Measurements from ENCODE around the gene OPRL1. TPM values are rescaled to one million over a fixed set of nuclear protein-coding genes. Genes with fewer than 3 reads are reported as not detected.

Gene OPRL1
- total RNA-seq, 4 donors from 2014 or later, result 0.54 to 0.94 (median 0.68) TPM

DNA sequence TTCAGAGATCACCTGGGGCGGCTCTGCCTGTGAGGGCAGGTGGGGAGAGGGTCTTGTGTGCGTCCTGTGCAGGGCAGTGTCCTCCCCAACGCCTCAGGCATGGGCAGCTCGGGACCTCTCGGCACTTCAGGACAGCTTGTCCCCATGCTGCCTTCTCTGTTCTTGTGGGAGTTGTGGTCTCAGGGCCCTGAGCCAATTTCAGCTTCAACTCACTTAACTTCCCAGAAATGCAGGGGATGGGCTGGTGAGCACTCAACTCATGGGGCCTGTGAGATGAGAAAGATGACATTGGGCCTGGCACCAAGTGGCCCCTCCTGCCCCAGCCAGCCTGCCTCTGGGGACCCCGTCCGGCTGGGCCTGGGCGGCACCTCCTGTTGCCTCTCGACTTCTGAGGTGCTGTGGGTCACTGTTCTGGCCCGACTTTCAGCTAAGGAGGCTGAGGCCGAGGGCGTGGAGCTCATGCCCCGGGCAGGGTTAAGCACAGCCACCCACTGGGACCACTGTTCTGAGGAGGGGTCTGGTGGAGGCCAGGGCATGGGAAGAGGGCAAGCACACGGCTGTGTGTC lies 7.3 kb upstream of the OPRL1 start:
- Histone ChIP-seq H3K36me3 (peaks cover 0 to 10% of the 10 kb centered on the region in 2 donors), H3K4me3 (replicated peaks in 1 of 3) (no peak overlapping the region), H3K4me1 (no peaks in the 10 kb centered on the region), H3K27ac (no peak overlapping the region), H3K27me3 (no peaks in the 10 kb centered on the region), H3K9me3 (no peaks in the 10 kb centered on the region)
- DNase-seq, result no peak
- TF ChIP-seq POLR2A (IDR thresholded peaks at IDR 0.05), result no peak
- TF ChIP-seq, protein P1, sequence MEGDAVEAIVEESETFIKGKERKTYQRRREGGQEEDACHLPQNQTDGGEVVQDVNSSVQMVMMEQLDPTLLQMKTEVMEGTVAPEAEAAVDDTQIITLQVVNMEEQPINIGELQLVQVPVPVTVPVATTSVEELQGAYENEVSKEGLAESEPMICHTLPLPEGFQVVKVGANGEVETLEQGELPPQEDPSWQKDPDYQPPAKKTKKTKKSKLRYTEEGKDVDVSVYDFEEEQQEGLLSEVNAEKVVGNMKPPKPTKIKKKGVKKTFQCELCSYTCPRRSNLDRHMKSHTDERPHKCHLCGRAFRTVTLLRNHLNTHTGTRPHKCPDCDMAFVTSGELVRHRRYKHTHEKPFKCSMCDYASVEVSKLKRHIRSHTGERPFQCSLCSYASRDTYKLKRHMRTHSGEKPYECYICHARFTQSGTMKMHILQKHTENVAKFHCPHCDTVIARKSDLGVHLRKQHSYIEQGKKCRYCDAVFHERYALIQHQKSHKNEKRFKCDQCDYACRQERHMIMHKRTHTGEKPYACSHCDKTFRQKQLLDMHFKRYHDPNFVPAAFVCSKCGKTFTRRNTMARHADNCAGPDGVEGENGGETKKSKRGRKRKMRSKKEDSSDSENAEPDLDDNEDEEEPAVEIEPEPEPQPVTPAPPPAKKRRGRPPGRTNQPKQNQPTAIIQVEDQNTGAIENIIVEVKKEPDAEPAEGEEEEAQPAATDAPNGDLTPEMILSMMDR (IDR thresholded peaks at IDR 0.05), result no peak
- WGBS, 2 donors, result 82 to 84% methylated on average over 6 to 11 of the region's 14 CpGs
- intact Hi-C loops (cut with DNase I), result no loop called here

DNA sequence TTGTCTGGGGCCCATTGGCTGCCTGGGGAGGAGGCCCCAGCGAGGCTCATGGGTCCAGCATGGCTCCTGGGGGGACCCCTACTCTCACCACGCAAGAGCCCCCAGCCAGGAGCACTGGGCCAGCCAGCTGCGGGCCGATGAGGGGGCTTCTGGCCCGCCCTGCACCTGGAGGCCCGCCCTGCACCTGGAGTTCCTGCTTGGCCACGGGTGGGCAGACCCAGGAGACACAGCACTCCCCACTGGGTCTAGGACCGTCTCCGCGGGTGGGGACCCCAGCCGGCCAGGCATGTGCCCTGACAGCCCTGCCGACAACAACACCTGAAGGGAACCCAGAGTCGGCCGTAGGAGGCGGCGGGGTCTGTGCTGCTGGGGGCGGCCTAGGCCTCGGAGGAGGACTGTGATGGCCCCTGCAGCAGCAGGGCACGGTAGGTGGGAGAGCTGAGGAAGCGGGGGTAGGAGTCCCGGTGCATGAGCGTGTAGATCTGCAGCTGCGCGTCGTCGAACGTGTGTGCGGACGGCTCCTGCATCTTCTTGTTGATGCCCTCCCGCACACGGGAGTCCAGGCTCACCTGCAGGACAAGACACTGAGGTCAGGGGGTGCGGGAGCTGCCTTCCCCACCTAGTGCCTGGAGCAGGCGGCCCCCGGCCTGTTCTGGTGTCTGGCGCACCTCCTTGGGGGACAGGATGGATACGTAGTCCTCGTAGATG lies 6.3 kb upstream of the OPRL1 start:
- no peaks in the 10 kb centered on the region for H3K27me3 ChIP-seq
- intact Hi-C loops (cut with DNase I), result no loop called here
- TF ChIP-seq, protein P1 (IDR thresholded peaks at IDR 0.05), result no peak
- H3K36me3 ChIP-seq, result peaks cover 0 to 10% of the 10 kb centered on the region in 2 donors
- H3K4me3 ChIP-seq (replicated peaks in 1 of 3), result no peak overlapping the region
- H3K27ac ChIP-seq, result no peak overlapping the region
- WGBS, 2 donors, result 92 to 93% methylated on average over 17 to 36 of the region's 37 CpGs
- no peaks in the 10 kb centered on the region for H3K9me3 ChIP-seq
- DNase-seq, result no peak
- H3K4me1 ChIP-seq, result peaks cover 4 to 9% of the 10 kb centered on the region in 2 donors

DNA sequence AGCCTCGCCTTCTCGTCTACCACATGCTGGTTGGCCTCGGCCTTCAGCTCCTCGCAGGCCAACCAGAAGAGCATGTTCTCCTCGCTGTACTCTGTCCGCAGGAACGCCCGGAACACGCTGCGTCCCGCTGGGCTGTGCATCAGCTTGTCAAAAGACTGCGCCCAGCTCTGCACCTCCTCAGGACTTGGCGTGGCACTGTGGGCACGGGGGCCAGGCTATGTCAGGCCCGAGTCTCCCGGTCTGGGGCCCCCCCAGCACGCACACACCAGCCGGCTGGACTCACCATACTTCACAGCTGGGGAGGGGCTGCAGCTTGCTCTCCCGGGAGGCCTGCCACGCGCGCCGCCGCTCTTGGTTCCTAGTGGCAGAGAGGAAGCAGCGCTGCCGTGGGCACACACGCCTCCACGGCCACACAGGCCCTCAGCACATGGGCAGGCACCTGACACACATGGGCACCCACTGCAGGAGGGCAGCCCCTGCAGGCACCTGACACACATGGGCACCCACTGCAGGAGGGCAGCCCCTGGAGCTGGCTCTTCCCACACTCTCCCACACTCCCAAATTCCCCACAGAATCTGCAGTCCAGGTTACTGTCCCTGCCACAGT lies 5.6 kb upstream of the OPRL1 start:
- 93 to 97% methylated on average over 7 to 17 of the region's 28 CpGs for WGBS, 2 donors
- H3K9me3 ChIP-seq, result no peaks in the 10 kb centered on the region
- H3K27me3 ChIP-seq, result no peaks in the 10 kb centered on the region
- no peak overlapping the region for H3K27ac ChIP-seq
- H3K4me1 ChIP-seq, result peaks cover 11 to 16% of the 10 kb centered on the region in 2 donors
- TF ChIP-seq, protein P1 (IDR thresholded peaks at IDR 0.05), result no peak
- no peak for TF ChIP-seq POLR2A (IDR thresholded peaks at IDR 0.05)
- peaks cover 0 to 10% of the 10 kb centered on the region in 2 donors for H3K36me3 ChIP-seq
- H3K4me3 ChIP-seq (replicated peaks in 1 of 3), result no peak overlapping the region
- DNase-seq, result no peak
- intact Hi-C loops (cut with DNase I), result no loop called here

DNA sequence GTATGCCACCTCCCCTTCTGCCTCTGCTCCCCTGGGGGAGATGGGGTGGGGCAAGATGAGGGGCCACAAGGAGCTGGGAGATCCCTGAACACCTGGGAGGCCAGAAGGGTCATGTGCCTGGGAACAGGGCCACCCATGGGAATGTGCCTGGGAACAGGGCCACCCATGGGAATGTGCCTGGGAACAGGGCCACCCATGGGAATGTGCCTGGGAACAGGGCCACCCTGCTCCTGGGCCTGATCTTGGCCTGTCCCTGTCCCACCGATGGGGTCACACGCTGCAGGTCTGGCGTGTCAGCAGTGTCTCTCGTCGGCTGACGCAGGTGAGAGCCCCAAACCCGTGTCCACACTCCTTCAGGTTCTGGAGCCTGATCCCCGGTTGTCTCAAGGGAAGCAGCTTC lies 4.9 kb upstream of the OPRL1 start:
- H3K27ac ChIP-seq, result no peak overlapping the region
- TF ChIP-seq, protein P1 (IDR thresholded peaks at IDR 0.05), result no peak
- TF ChIP-seq POLR2A (IDR thresholded peaks at IDR 0.05), result no peak
- peaks cover 11 to 17% of the 10 kb centered on the region in 2 donors for H3K4me1 ChIP-seq
- no peaks in the 10 kb centered on the region for H3K9me3 ChIP-seq
- no peaks in the 10 kb centered on the region for H3K27me3 ChIP-seq
- intact Hi-C loops (cut with DNase I), result no loop called here
- no peak for DNase-seq
- 95% methylated on average over 8 of the region's 8 CpGs; no CpG with 5 or more reads in 1 of the 2 donors for WGBS, 2 donors
- H3K36me3 ChIP-seq, result peaks cover 0 to 10% of the 10 kb centered on the region in 2 donors
- no peak overlapping the region for H3K4me3 ChIP-seq (replicated peaks in 1 of 3)

DNA sequence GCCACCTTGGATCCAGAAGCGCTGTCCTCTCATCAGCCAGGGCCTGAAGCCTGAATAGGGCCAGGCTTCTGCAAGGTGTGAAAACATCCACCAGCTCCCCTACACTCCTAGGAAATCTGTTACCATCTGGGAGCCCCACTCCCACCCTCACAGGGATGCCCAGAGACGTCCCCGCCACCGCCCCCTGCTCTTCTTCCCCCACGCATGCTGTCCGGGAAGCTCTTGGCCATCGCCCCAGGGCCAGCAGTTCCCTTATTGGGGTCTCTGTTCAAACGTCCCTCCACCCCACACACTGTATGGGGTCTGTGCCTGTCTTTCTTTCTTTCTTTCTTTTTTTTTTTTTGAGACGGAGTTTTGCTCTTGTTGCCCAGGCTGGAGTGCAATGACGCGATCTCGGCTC lies 4.3 kb upstream of the OPRL1 start:
- intact Hi-C loops (cut with DNase I), result no loop called here
- peaks cover 0 to 10% of the 10 kb centered on the region in 2 donors for H3K36me3 ChIP-seq
- DNase-seq, result no peak
- WGBS, 2 donors, result 95% methylated on average over 12 of the region's 12 CpGs
- H3K9me3 ChIP-seq, result no peaks in the 10 kb centered on the region
- no peak overlapping the region for H3K4me3 ChIP-seq (replicated peaks in 1 of 3)
- H3K27me3 ChIP-seq, result no peaks in the 10 kb centered on the region
- no peak overlapping the region for H3K27ac ChIP-seq
- H3K4me1 ChIP-seq, result peaks cover 11 to 17% of the 10 kb centered on the region in 2 donors
- TF ChIP-seq POLR2A (IDR thresholded peaks at IDR 0.05), result no peak
- TF ChIP-seq, protein P1 (IDR thresholded peaks at IDR 0.05), result no peak
